BJ (cell line): ENCODE measurements around the gene KIAA0753. TPM values are rescaled to one million over a fixed set of nuclear protein-coding genes. Genes with fewer than 3 reads are reported as not detected.

Experiments
- CTCF ChIA-PET: fragments of 350-600 bp; formaldehyde crosslinking; extraction: SDS; loops from one replicate; lab custom pipeline; 2021; ENCODE audit warnings: antibody characterized with exemption, inconsistent platforms; lab: Yijun Ruan, JAX
- POLR2A ChIA-PET: fragments of 300-600 bp; sonication (Branson Sonifier 250); formaldehyde crosslinking; extraction: SDS; loops from one replicate; lab custom pipeline; 2021; ENCODE audit warnings: antibody characterized with exemption; lab: Charles Lee
- DNase-seq: peaks from one replicate; pipeline ENCODE4 v3.0.0-alpha.2; 2011; ENCODE audit warnings: low read depth
- H3K27me3 ChIP-seq: 2 replicates; pipeline ENCODE4 v1.6.0; 2011; ENCODE audit warnings: low read length; ENCODE audit not compliant: control insufficient read depth, insufficient read depth
- H3K36me3 ChIP-seq: 2 replicates; pipeline ENCODE4 v1.5.1; 2011; ENCODE audit warnings: low read length; ENCODE audit not compliant: control insufficient read depth, insufficient read depth
- H3K4me3 ChIP-seq: 2 replicates; pipeline ENCODE4 v1.5.1; 2011; ENCODE audit warnings: low read depth, mild to moderate bottlenecking, control low read depth, low read length
- polyA plus RNA-seq: library from polyadenylated mRNA; depleted of rRNA; stranded (reverse); fragments of >200 nt; gene quantifications from 2 replicates; pipeline ENCODE4 v1.2.3, GENCODE V29; 2011
- TF ChIP-seq, protein P1 (sequence below): IDR thresholded peaks from 2 replicates; pipeline ENCODE4 v1.5.1; 2011; ENCODE audit warnings: low read depth, mild to moderate bottlenecking, control low read depth, inconsistent platforms, low read length, moderate library complexity; ENCODE audit not compliant: insufficient read depth

The KIAA0753 gene
- polyA plus RNA-seq, 1 experiment: 5.4 TPM

DNA sequence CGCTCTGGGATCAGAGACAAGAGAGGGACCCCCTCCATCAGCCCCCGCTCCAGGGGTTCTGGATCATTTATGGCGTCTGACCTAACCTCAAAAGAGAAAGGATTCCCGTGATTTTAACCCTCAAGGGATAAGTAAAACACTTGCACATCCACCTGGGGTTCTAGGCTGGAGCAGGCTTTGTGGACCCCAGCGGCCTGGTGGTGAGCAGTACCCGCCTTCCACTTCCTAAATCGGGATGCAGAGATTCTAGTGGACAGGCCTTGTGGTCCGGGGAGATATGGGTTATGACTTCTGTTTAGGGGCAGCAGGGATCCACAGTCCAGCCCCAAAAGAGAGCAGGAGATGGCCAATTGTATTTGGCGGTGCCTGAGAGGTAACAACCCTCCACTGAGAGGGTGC lies 83.5 kb downstream of the KIAA0753 start:
- Histone ChIP-seq H3K4me3 (no peak overlapping the region), H3K27me3 (peaks cover 16% of the 10 kb centered on the region), H3K36me3 (no peaks in the 10 kb centered on the region)
- ChIA-PET CTCF (no interaction called here), POLR2A (interaction anchor here (0.7 kb wide), 1 partner anchor 23 kb away, joined by 4 read pairs; no protein-coding TSS in a partner anchor)
- DNase-seq: no peak
- TF ChIP-seq, protein P1, sequence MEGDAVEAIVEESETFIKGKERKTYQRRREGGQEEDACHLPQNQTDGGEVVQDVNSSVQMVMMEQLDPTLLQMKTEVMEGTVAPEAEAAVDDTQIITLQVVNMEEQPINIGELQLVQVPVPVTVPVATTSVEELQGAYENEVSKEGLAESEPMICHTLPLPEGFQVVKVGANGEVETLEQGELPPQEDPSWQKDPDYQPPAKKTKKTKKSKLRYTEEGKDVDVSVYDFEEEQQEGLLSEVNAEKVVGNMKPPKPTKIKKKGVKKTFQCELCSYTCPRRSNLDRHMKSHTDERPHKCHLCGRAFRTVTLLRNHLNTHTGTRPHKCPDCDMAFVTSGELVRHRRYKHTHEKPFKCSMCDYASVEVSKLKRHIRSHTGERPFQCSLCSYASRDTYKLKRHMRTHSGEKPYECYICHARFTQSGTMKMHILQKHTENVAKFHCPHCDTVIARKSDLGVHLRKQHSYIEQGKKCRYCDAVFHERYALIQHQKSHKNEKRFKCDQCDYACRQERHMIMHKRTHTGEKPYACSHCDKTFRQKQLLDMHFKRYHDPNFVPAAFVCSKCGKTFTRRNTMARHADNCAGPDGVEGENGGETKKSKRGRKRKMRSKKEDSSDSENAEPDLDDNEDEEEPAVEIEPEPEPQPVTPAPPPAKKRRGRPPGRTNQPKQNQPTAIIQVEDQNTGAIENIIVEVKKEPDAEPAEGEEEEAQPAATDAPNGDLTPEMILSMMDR: no peak

DNA sequence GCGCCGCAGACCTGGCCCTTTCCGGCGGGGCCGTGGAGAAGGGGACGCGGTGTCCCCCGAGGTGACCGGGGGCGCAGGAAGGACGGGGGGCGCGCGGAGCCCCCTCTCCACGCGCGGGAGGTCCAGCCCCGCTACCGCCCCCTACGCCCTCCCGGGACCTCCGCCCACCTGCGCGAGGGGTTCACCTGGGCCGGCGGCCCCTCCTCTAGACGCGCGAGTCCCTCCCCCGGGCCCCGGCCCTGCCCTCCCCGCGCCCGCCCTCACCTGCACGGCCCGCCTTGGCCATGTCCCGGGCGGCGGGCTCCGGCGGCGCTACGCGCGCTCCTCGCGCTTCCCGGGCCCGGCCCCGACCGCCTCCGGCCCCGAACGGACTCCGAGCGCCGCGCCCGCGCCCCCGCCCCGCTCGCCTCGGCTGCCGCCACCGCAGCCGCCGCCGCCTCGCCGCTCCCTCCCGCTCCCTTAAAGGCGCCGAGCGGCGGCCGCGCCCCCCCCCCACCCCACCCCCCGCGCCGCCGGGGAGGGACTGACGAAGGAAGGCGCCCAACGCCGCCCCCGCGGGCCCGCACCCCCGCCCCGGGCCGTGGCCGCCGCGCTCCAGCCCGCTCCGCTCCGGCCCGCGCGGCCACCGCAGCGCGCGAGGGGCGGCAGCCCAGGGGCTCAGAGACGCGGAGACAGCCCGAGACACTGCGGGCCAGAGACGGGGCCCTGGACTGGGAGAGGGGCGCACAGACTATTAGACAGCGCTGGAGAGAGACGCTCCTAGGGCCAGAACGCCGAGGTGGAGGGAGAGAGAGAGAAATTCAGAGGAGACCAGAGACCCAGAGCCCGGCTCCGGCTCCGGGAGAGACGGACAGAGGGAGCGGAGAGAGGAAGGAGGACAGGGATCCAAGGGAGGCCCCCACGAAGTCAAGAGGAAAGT lies 84.1 kb downstream of the KIAA0753 start, which contains the start of gene PITPNM3:
TSS of gene PITPNM3 (minus strand) at position 435 of the 919 bp plus-strand sequence. CDS start at position 286, 149 bp downstream.
- CTCF ChIA-PET: no interaction called here

DNA sequence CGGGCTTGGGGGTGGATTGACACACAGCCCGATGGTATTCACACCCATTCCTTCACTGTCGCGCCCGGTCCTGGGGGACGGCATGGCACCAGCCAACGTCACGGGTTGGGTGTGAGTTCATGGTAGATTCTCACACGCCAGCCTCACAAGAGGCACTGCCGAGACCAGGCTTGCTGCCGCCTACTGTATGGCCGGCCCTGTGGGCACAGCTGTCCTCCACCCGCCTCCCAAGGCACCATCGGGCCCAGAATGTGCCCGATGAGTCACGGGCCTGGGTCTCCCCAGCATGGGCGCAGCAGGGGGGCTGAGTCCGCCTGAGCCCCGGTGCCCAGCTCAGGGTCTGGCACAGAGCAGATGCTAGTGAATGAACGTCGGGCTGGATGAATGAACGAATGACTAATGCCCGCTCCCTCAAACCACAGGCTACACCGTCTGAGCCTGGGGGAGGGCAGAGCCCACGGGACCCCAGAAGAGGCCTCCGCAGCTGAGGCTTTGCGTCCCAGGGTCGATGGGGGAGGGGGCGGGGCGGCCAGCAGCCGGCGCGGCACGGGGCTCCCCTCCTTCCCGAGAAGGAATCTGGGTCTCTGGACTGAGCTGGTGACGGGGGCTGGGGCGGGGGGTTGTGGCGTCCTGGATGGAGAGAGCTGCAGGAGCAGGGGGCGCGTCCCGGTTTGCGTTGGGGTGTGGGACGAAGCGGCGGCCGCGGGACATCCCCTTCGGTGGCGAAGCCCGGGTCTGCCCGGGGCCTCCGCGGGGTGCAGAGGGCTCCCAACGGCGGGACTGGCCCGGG lies 85.0 kb downstream of the KIAA0753 start:
- DNase-seq: no peak
- Histone ChIP-seq H3K27me3 (peaks cover 16% of the 10 kb centered on the region), H3K36me3 (no peaks in the 10 kb centered on the region), H3K4me3 (peak overlapping the region; percentile 40)
- CTCF ChIA-PET: interaction anchor here (1.4 kb wide), 1 partner anchor 83 kb away, joined by 3 read pairs; no protein-coding TSS in a partner anchor
- TF ChIP-seq, protein P1: no peak
- POLR2A ChIA-PET: no interaction called here

More for the DNA sequence above, 84.1 kb downstream of the KIAA0753 start, which contains the start of gene PITPNM3:
- TF ChIP-seq, protein P1: no peak
- no peak for DNase-seq
- Histone ChIP-seq H3K27me3 (peaks cover 16% of the 10 kb centered on the region), H3K4me3 (peak within 1 kb of the TSS; percentile 40), H3K36me3 (no peaks in the 10 kb centered on the region)
- POLR2A ChIA-PET: no interaction called here

DNA sequence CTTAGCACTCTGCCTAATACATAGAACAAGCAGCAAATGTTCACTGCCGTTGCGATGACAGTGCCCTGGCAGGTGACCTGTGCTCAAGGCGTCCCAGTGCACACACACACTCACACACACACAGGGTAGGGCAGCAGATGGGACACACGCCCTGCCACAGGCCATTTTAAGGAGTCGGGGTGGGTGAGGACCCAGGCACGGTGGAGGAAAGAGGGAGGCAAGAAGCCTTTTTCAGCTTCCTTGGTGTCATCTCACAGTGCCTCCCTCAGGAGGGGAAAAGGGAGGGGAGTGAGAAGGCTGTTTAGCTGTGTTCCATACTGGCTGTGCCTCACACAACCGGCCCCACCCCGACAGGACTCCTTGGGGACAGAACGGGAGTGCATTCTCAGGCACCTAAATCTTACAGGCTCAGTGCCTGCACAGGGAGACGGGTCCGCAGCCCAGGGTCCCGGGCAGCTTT lies 85.6 kb downstream of the KIAA0753 start:
- Histone ChIP-seq H3K27me3 (peaks cover 16% of the 10 kb centered on the region), H3K4me3 (no peak overlapping the region), H3K36me3 (no peaks in the 10 kb centered on the region)
- no peak for DNase-seq
- POLR2A ChIA-PET: no interaction called here
- CTCF ChIA-PET: interaction anchor here (1.4 kb wide), 1 partner anchor 83 kb away, joined by 3 read pairs; no protein-coding TSS in a partner anchor
- TF ChIP-seq, protein P1: no peak
